ENCODE measurements around the gene EMC7. TPM values are rescaled to one million over a fixed set of nuclear protein-coding genes. Genes with fewer than 3 reads are reported as not detected.

The EMC7 gene
- total and polyA plus RNA-seq, 4 donors: 26.7 to 58.3 (median 37.6) TPM

GRCh38 chr15:34147371-34148140, 45.9 kb upstream of the EMC7 start:
- no peak for DNase-seq (ENCODE audit: low spot score)
- WGBS: 69% methylated on average over 6 of the region's 6 CpGs
- no peak overlapping the region for H3K27ac ChIP-seq (ENCODE audit: low read depth in 1 of 2, low read length in 2 of 2)
- H3K9ac ChIP-seq (ENCODE audit: low read depth in 1 of 2, low read length in 2 of 2): no peak overlapping the region
- no peaks in the 10 kb centered on the region for H3K27me3 ChIP-seq (ENCODE audit: control insufficient read depth in 4 of 4, insufficient read depth in 4 of 4, low read length in 3 of 4)
- H3K9me3 ChIP-seq (ENCODE audit: control insufficient read depth in 4 of 4, low read length in 3 of 4): no peaks in the 10 kb centered on the region
- H3K4me1 ChIP-seq (ENCODE audit: control insufficient read depth in 4 of 4, insufficient read depth in 4 of 4, low read length in 3 of 4): peaks cover 0 to 3% (median 0%) of the 10 kb centered on the region in 4 donors
- TF ChIP-seq SP1 (IDR thresholded peaks at IDR 0.05) (no peak), RXRA (IDR thresholded peaks at IDR 0.05) (no peak), MAX (IDR thresholded peaks at IDR 0.05) (no peak), JUND (IDR thresholded peaks at IDR 0.05) (no peak), NR2F2 (IDR thresholded peaks at IDR 0.05) (no peak), TAF1 (conservative IDR thresholded peaks at IDR 0.05) (no peak), CTCF (IDR thresholded peaks at IDR 0.05; ENCODE audit: low read depth, low read length, missing input control) (no peak), GABPA (IDR thresholded peaks at IDR 0.05 in 1 of 2, conservative IDR thresholded peaks at IDR 0.05 in 1 of 2) (no peak), FOXA1 (IDR thresholded peaks at IDR 0.05) (no peak), HNF4A (conservative IDR thresholded peaks at IDR 0.05) (no peak), EGR1 (IDR thresholded peaks at IDR 0.05; ENCODE audit: low read depth in 2 of 2) (no peak)
- no peak overlapping the region for H3K4me3 ChIP-seq (ENCODE audit: low read depth in 1 of 3, low read length in 3 of 3)
- H3K36me3 ChIP-seq (ENCODE audit: control insufficient read depth in 4 of 4, insufficient read depth in 3 of 4, low read depth in 1 of 4, low read length in 3 of 4): peaks cover 6 to 19% (median 12%) of the 10 kb centered on the region in 4 donors

- TF ChIP-seq FOXA1 (IDR thresholded peaks at IDR 0.05): no peak
- TF ChIP-seq ATF3 (IDR thresholded peaks at IDR 0.05): no peak
- no peak for TF ChIP-seq REST (IDR thresholded peaks at IDR 0.05)
- no peak for TF ChIP-seq RAD21 (IDR thresholded peaks at IDR 0.05)
- TF ChIP-seq FOXA2 (IDR thresholded peaks at IDR 0.05): no peak
- no peak for TF ChIP-seq RXRA (IDR thresholded peaks at IDR 0.05)
- TF ChIP-seq EGR1 (IDR thresholded peaks at IDR 0.05; ENCODE audit: low read depth in 2 of 2): no peak
- H3K4me3 ChIP-seq (ENCODE audit: low read depth in 1 of 3, low read length in 3 of 3): no peak overlapping the region
- WGBS: 99% methylated on average over 1 of the region's 1 CpG
These were observed 31.8 kb upstream of the EMC7 start for GRCh38 chr15:34133511-34133910.

More at GRCh38 chr15:34133511-34133910, 31.8 kb upstream of the EMC7 start:
- H3K27ac ChIP-seq (ENCODE audit: low read depth in 1 of 2, low read length in 2 of 2): no peak overlapping the region
- H3K4me1 ChIP-seq (ENCODE audit: control insufficient read depth in 4 of 4, insufficient read depth in 4 of 4, low read length in 3 of 4): no peaks in the 10 kb centered on the region
- H3K9ac ChIP-seq (ENCODE audit: low read depth in 1 of 2, low read length in 2 of 2): no peak overlapping the region
- peaks cover 0 to 2% (median 0%) of the 10 kb centered on the region in 4 donors for H3K36me3 ChIP-seq (ENCODE audit: control insufficient read depth in 4 of 4, insufficient read depth in 3 of 4, low read depth in 1 of 4, low read length in 3 of 4)
- no peak for DNase-seq (ENCODE audit: low spot score)
- no peaks in the 10 kb centered on the region for H3K27me3 ChIP-seq (ENCODE audit: control insufficient read depth in 4 of 4, insufficient read depth in 4 of 4, low read length in 3 of 4)
- no peaks in the 10 kb centered on the region for H3K9me3 ChIP-seq (ENCODE audit: control insufficient read depth in 4 of 4, low read length in 3 of 4)
